HEK293 (cell line): ENCODE results near the gene BANF2.

Experiments used
- CTCF ChIA-PET: fragments of 350-600 bp; formaldehyde crosslinking; extraction: SDS; loops from one replicate; lab custom pipeline; 2021; ENCODE audit warnings: antibody characterized with exemption; lab: Yijun Ruan, JAX
- POLR2A ChIA-PET: fragments of 300-600 bp; formaldehyde crosslinking; extraction: SDS; loops from one replicate; lab custom pipeline; 2020; ENCODE audit warnings: antibody characterized with exemption, inconsistent platforms; lab: Yijun Ruan, JAX
- H3K27ac ChIP-seq: fragments of 200-500 bp; sonication (Bioruptor generic); 2 replicates; pipeline ENCODE4 v1.5.1; 2014; ENCODE audit warnings: low read depth, low read length, control low read depth, inconsistent platforms; ENCODE audit errors: extremely low read depth
- H3K36me3 ChIP-seq, 2 experiments: fragments of 200-500 bp in 1 of 2; sonication (Bioruptor generic) in 1 of 2; 1 replicate in 1 of 2; 2 replicates in 1 of 2; pipeline ENCODE4 v1.5.1; 2014 to 2017; ENCODE audit warnings: inconsistent platforms in 2 of 2, low read length in 2 of 2; ENCODE audit not compliant: control insufficient read depth in 2 of 2, insufficient read depth in 1 of 2
- H3K4me1 ChIP-seq: fragments of 200-500 bp; sonication (Bioruptor generic); 2 replicates; pipeline ENCODE4 v1.5.1; 2014; ENCODE audit warnings: mild to moderate bottlenecking, low read length, inconsistent platforms; ENCODE audit not compliant: control insufficient read depth, insufficient read depth
- H3K4me3 ChIP-seq: 2 replicates; pipeline ENCODE4 v1.5.1; 2011; ENCODE audit warnings: low read depth, mild to moderate bottlenecking, control low read depth, low read length, moderate library complexity
- H3K9me3 ChIP-seq: fragments of 200-500 bp; sonication (Bioruptor generic); 2 replicates; pipeline ENCODE4 v1.5.1; 2014; ENCODE audit warnings: low read depth, low read length, inconsistent platforms; ENCODE audit not compliant: control insufficient read depth, insufficient read depth
- EGR2 ChIP-seq: fragments of 450-650 bp; formaldehyde crosslinking; IDR thresholded peaks from 2 replicates; pipeline ENCODE4 v1.5.1; 2016; ENCODE audit warnings: low read depth, missing biosample characterization, missing genetic modification characterization
- HOXC10 ChIP-seq: sonication (generic); formaldehyde crosslinking; IDR thresholded peaks from 2 replicates; pipeline ENCODE4 v1.8.1; 2023; ENCODE audit warnings: mild to moderate bottlenecking, missing genetic modification reagents
- IKZF3 ChIP-seq: fragments of 450-650 bp; IDR thresholded peaks from 2 replicates; pipeline ENCODE4 v1.5.0; 2018; ENCODE audit warnings: missing biosample characterization, mild to moderate bottlenecking, missing genetic modification characterization, moderate library complexity
- YY1 ChIP-seq: fragments of 450-650 bp; formaldehyde crosslinking; IDR thresholded peaks from 2 replicates; pipeline ENCODE4 v1.5.1; 2018; ENCODE audit warnings: missing biosample characterization, missing genetic modification characterization
- ZBTB10 ChIP-seq: fragments of 450-650 bp; formaldehyde crosslinking; IDR thresholded peaks from 2 replicates; pipeline ENCODE4 v1.5.1; 2016; ENCODE audit warnings: missing biosample characterization, missing genetic modification characterization
- ZIC2 ChIP-seq: fragments of 450-650 bp; formaldehyde crosslinking; IDR thresholded peaks from 2 replicates; pipeline ENCODE4 v1.5.1; 2016; ENCODE audit warnings: missing biosample characterization, missing genetic modification characterization
- ZNF157 ChIP-seq: fragments of 450-650 bp; formaldehyde crosslinking; IDR thresholded peaks from 2 replicates; pipeline ENCODE4 v1.5.1; 2016; ENCODE audit warnings: missing biosample characterization, missing genetic modification characterization
- ZNF248 ChIP-seq: fragments of 450-650 bp; formaldehyde crosslinking; IDR thresholded peaks from 2 replicates; pipeline ENCODE4 v1.5.1; 2017; ENCODE audit warnings: missing biosample characterization, missing genetic modification characterization
- ZNF324 ChIP-seq: fragments of 450-650 bp; formaldehyde crosslinking; IDR thresholded peaks from 2 replicates; pipeline ENCODE4 v1.5.1; 2016; ENCODE audit warnings: missing biosample characterization, missing genetic modification characterization
- ZNF335 ChIP-seq: fragments of 450-650 bp; formaldehyde crosslinking; conservative IDR thresholded peaks from 2 replicates; pipeline ENCODE4 v1.5.1; 2016; ENCODE audit warnings: missing biosample characterization, missing genetic modification characterization
- ZNF391 ChIP-seq: fragments of 450-650 bp; formaldehyde crosslinking; IDR thresholded peaks from 2 replicates; pipeline ENCODE4 v1.5.1; 2016; ENCODE audit warnings: low read depth, missing biosample characterization, missing genetic modification characterization, borderline replicate concordance
- ZNF394 ChIP-seq: fragments of 450-650 bp; formaldehyde crosslinking; IDR thresholded peaks from 2 replicates; pipeline ENCODE4 v1.5.1; 2016; ENCODE audit warnings: missing biosample characterization, missing genetic modification characterization, mild to moderate bottlenecking, moderate library complexity, borderline replicate concordance
- ZNF48 ChIP-seq: fragments of 450-650 bp; formaldehyde crosslinking; IDR thresholded peaks from 2 replicates; pipeline ENCODE4 v1.5.1; 2016; ENCODE audit warnings: missing biosample characterization, missing genetic modification characterization
- ZNF501 ChIP-seq: fragments of 450-650 bp; formaldehyde crosslinking; IDR thresholded peaks from 2 replicates; pipeline ENCODE4 v1.5.1; 2016; ENCODE audit warnings: missing biosample characterization, missing genetic modification characterization
- ZNF518A ChIP-seq: fragments of 450-650 bp; formaldehyde crosslinking; conservative IDR thresholded peaks from 2 replicates; pipeline ENCODE4 v1.5.1; 2016; ENCODE audit warnings: low read depth, missing biosample characterization, missing genetic modification characterization
- ZNF544 ChIP-seq: fragments of 450-650 bp; formaldehyde crosslinking; IDR thresholded peaks from 2 replicates; pipeline ENCODE4 v1.5.0; 2017; ENCODE audit warnings: missing biosample characterization, missing genetic modification characterization
- ZNF777 ChIP-seq: fragments of 450-650 bp; formaldehyde crosslinking; IDR thresholded peaks from 2 replicates; pipeline ENCODE4 v1.5.1; 2017; ENCODE audit warnings: missing biosample characterization, missing genetic modification characterization, borderline replicate concordance

BANF2 gene

GRCh38 chr20:17684077-17684888 lies 15.5 kb upstream of the BANF2 start (continued):
- TF ChIP-seq ZNF501 (no peak), HOXC10 (CRISPR knock-in tag) (no peak), EGR2 (tag by site-specific recombination) (no peak), ZNF518A (tag by site-specific recombination) (no peak)

DNA sequence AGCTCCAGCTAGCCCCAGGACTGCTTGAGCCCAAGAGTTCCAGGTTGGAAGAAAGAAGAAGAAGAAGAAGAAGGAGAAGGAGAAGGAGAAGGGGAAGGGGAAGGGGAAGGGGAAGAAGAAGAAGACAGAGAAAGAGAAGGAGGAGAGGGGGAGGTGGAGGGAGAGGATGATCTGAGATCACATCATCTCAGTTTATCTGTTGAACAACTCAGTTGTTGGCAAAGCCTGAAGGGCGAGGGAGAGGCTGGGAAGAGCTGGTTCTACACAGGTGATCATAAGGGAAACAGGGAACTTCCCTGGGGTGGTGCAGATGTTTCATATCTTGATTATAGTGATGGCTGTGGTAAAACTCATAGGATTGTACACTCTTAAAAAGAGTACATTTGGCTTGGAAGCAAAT lies 14.6 kb upstream of the BANF2 start:
- H3K9me3 ChIP-seq, result no peaks in the 10 kb centered on the region
- no peak overlapping the region for H3K4me3 ChIP-seq
- POLR2A ChIA-PET, result no interaction called here
- H3K4me1 ChIP-seq, result peaks cover 2% of the 10 kb centered on the region; the same call in 1 of the 2 replicates
- TF ChIP-seq ZNF335 (tag by site-specific recombination) (no peak), ZNF324 (no peak), ZNF544 (tag by site-specific recombination) (no peak), ZNF394 (tag by site-specific recombination) (no peak), ZIC2 (tag by site-specific recombination) (no peak), ZNF157 (tag by site-specific recombination) (no peak), ZNF501 (no peak), IKZF3 (no peak), ZNF777 (tag by site-specific recombination) (no peak), ZNF48 (tag by site-specific recombination) (no peak), ZNF391 (tag by site-specific recombination) (no peak), YY1 (tag by site-specific recombination) (no peak), ZNF248 (tag by site-specific recombination) (no peak), ZBTB10 (tag by site-specific recombination) (no peak)
- no peak overlapping the region for H3K27ac ChIP-seq
- CTCF ChIA-PET, result interaction anchor here (0.7 kb wide), 1 partner anchor 115 kb away, joined by 3 read pairs; no protein-coding TSS in a partner anchor
- no peaks in the 10 kb centered on the region for H3K36me3 ChIP-seq
